ENCODE results near the gene MYO9A.
"Not testable (repeated sequence)": the region's sequence is repeated elsewhere in the genome, so short reads cannot be mapped to it uniquely, and the experiment has no call there.

Gene MYO9A

GRCh38 chr15:72086920-72087648 lies 30.9 kb downstream of the MYO9A start:
- no peak for DNase-seq

- no peak for DNase-seq
Observed at GRCh38 chr15:72086010-72086697, 31.8 kb downstream of the MYO9A start.

DNA sequence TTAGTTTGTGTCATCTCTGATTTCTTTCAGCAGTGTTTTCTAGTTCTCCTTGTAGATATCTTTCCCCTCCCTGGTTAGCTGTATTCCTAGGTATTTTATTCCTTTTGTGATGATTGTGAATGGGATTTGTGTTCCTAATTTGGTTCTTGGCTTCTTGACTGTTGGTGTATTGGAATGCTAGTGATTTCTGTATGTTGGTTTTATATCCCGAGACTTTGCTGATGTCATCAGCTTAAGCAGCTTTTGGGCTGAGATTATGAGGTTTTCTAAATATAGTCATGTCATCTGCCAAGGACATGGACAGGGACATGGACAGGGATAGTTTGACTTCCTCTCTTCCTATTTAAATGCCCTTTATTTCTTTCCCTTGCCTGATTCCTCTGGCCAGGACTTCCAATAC lies 35.8 kb downstream of the MYO9A start:
- no peak for DNase-seq

DNA sequence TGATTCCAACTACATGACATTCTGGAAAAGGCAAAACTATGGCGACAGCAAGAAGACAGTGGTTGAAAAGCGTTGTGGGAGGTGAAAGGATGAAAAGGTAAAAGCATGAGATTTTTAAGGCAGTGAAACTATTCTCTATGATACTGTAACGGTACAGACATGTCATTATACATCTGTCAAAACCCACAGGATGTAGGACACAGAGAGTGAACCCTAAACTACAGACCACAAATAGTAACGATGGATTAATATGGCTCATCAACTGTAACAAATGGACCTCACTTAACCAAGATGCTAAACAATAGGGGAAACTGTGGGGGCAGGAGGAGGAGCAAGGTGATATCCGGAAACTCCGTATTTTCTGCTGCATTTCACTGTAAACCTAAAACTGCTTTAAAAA lies 39.1 kb downstream of the MYO9A start:
- DNase-seq: no peak

- no peak for DNase-seq
Observed at GRCh38 chr15:72077950-72078349, 40.0 kb downstream of the MYO9A start.

DNA sequence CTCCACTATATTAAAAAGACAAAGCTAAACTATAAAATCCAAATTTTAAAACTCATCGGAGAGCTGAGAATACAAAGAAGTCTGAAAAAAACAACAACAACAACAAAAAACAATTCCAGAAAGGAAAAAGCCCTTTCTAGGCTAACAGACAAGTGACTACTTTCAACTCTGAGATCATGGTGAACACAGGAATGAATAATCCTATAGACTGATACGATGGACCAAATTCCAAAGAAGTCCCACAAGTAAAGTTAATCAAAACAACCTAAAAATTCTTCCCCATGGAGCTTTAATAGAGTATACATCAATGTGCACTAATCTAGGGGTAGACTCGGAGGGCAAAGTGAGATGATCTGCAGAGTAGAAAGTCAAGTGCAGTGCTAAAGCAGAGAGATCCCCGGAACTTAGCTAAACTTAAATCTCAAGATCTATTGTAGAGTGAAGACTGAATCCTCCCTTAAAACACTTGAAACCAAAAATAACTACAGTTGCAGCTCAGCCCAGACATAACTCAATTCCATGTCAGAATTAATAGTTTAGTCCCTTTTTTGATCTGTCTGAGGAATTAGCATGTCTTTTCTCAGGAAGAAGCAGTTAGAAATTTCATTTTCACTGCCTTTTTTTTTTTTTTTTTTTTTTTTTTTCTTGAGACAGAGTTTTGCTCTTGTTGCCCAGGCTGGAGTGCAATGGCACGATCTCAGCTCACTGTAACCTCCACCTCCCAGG lies 43.5 kb downstream of the MYO9A start:
- DNase-seq: no peak

DNA sequence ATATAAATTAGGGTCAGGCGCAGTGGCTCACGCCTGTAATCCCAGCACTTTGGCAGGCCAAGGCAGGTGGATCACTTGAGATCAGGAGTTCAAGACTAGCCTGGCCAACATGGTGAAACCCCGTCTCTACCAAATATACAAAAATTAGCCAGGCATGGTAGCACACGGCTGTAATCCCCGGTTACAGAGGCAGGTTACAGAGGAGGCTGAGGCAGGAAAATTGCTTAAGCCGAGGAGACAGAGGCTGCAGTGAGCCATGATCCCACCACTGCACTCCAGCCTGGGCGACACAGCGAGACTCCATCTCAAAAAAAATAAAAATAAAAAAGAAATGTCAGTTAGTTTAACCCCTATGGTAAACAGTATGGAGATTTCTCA lies 46.5 kb downstream of the MYO9A start:
- DNase-seq: not testable (repeated sequence)

GRCh38 chr15:72070817-72071447 lies 47.0 kb downstream of the MYO9A start:
- DNase-seq: no peak

DNA sequence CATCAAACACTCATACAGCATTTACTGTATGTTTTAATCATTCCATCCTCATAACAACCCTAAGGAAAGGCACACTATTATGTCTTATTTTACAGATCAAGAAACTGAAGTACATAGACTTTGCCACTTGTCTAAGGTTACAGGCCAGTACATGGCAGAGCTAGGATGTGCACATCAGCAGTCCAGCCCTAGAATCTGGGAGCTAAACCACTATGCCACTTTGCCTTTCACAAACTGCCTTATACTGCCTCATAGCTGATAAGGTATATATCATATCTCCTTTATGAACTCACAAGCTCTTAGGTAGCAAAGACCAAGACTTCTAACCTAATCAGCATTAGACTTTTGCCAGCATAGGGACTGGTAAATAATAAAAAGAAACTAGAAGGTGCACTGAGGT lies 49.1 kb downstream of the MYO9A start:
- DNase-seq: no peak

DNA sequence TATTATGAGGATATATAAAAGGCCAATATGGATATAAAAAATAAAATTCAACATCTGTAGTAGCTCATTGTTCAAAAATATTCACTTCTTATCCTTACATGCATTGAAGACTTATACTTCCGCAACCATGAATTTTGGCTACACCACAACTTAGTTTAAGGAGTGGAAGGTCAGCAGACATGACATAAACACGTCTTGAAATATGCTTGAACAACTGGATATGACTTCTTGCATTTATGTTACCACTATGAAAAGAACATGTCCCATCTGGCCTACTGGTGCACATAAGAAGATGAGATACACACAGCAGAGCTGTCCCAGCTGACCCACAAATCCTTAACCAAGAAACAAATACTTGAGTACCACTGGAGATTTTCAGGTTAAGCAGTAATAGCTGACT lies 52.1 kb downstream of the MYO9A start:
- no peak for DNase-seq

DNA sequence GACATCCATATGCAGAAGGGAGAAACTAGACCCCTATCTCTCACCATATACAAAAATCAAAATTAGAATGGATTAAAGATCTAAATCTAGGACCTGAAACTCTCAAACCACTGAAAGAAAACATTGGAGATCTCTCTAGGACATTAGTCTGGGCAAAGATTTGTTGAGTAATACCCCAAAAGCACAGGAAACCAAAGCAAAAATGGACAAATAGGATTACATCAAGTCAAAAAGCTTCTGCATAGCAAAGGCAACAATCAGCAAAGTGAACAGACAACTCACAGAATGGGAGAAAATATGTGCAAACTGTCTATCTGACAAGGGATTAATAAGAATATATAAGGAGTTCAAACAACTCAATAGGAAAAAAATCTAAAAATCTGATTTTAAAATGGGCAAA lies 54.8 kb downstream of the MYO9A start:
- no peak for DNase-seq

DNA sequence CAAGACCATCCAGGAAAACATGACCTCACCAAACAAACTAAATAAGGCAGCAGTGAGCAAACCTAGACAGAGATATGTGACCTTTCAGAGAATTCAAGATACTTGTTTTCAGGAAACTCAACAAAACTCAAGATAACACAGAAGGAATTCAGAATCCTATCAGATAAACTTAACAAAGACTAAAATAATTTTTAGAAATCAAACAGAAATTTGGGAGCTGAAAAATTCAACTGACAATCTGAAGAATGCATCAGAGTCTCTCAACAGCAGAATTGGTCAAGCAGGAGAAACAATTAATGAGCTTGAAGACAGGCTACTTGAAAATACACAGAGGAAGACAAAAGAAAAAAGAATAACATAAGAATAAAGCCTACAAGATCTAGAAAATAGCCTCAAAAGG lies 55.6 kb downstream of the MYO9A start:
- DNase-seq: no peak

- DNase-seq: no peak
Observed at GRCh38 chr15:72060687-72061250, 57.2 kb downstream of the MYO9A start.

- DNase-seq: no peak
Observed at GRCh38 chr15:72058585-72058984, 59.4 kb downstream of the MYO9A start.

- DNase-seq: no peak
Observed at GRCh38 chr15:72057548-72058091, 60.3 kb downstream of the MYO9A start.

DNA sequence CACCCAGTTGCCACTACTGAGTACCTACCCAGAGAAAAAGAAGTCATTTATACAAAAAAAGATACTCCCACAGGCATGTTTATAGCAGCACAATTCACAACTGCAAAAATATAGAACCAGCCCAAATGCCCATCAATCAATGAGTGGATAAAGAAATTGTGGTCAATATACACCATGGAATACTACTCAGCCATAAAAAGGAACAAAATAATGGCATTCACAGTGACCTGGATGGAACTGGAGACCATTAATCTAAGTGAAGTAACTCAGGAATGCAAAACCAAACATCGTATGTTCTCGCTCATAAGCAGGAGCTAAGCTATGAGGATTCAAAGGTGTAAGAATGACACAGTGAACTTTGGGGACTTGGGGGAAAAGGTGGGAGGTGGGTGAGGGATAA lies 61.7 kb downstream of the MYO9A start:
- DNase-seq: not testable (repeated sequence)

DNA sequence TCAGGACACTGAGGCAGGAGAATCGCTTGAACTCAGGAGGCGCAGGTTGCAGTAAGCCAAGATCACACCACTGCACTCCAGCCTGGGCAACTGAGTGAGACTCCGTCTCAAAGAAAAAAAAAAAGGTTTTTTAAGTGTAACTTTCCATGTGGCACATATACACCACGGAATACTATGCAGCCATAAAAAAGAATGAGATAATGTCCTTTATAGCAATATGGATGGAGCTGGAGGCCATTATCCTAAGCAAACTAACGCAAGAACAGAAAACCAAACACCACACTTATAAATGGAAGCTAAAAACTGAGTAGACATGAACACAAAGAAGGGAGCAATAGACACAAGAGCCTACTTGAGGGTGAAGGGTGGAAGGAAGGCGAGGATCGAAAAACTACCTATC lies 64.7 kb downstream of the MYO9A start:
- DNase-seq: not testable (repeated sequence)

GRCh38 chr15:72050700-72051099 lies 67.2 kb downstream of the MYO9A start:
- DNase-seq: no peak

DNA sequence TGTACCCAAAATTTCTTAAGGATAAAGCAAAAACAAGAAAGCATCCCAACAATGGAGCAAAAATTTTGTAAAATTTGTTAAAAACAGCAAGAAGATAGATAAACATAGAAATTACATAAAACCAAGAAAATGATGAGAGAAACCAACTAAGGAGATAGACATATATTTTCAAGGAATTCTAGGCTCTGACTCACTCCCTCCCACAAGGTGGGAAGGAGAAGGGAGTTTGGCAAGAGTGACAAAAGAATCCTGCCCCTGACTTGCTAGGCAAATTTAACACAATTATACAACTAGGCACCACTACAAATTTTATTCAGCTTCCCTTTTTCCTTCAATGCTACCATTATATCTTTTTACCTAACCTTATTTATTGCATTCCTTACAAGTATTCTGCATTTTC lies 70.9 kb downstream of the MYO9A start:
- DNase-seq: no peak

GRCh38 chr15:72044956-72045355 lies 73.0 kb downstream of the MYO9A start:
- no peak for DNase-seq

DNA sequence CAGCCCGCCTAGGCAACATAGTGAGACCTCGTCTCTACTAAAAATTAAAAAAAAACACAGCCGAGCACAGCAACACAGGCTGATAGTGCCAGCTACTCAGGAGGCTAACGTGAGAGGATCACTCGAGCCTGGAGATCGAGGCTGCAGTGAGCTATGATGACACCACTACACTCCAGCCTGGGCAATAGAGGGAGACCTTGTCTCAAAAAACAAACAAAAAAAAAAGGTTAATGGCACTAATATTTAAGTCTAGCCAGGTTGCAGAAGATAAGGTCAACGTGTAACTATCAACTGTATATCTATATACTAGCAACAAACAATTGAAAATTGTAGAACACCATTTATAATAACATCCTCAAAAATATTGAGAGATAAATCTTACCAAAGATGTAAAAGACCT lies 75.1 kb downstream of the MYO9A start:
- DNase-seq: no peak

DNA sequence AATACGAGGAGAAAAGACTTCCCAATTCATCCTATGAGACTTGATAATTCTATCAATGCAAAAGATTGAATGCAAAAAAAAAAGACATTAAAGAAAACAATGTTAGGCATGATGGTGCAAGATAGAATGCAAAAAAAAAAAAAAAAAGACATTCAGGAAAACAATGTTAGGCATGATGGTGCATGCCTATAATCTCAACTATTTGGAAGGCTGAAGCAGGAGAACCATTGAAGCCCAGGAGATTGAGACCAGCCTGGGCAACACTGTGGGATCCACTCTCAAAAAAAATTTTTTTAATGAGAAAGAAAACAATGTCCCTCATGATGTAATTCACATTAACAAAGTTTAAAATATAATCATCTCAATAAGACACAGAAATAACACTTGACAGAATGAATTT lies 75.9 kb downstream of the MYO9A start:
- no peak for DNase-seq

GRCh38 chr15:72037321-72037720 lies 80.6 kb downstream of the MYO9A start:
- DNase-seq: no peak

All from NCI-H1694 treated with DMSO at 0.1 percent for 48 hours (cell line).